B cell (primary cell): ENCODE data around the gene OR12D1. TPM values are rescaled to one million over a fixed set of nuclear protein-coding genes. Genes with fewer than 3 reads are reported as not detected.

Source experiments
- ATAC-seq: fragments of 200-7000 bp; cut with Tn5 transposase; one replicate; pipeline ENCODE4 v1.10.0; 2021; ENCODE audit warnings: low read depth, mild to moderate bottlenecking, moderate number of reproducible peaks, moderate library complexity
- CTCF ChIA-PET: fragments of 350-600 bp; sonication (Branson Sonifier 250); formaldehyde crosslinking; loops from one replicate; lab custom pipeline; 2021; ENCODE audit warnings: antibody characterized with exemption, inconsistent platforms; lab: Charles Lee
- POLR2A ChIA-PET: fragments of 350-600 bp; sonication (Branson Sonifier 250); formaldehyde crosslinking; loops from one replicate; lab custom pipeline; 2021; ENCODE audit warnings: antibody characterized with exemption; lab: Charles Lee
- DNase-seq: peaks from one replicate; pipeline ENCODE4 v3.0.0; 2013
- H2AFZ ChIP-seq: 2 replicates; pipeline ENCODE4 v1.6.1; 2012; ENCODE audit warnings: mild to moderate bottlenecking, low read depth, low read length; ENCODE audit not compliant: insufficient read depth, poor library complexity, severe bottlenecking
- H3K27ac ChIP-seq, 2 donors: 1 replicate in 1 of 2; 2 replicates in 1 of 2; pipeline ENCODE4 v1.5.1; 2012 to 2013; ENCODE audit warnings: low read length in 2 of 2, mild to moderate bottlenecking in 2 of 2, moderate library complexity in 1 of 2
- H3K27me3 ChIP-seq, 4 experiments: fragments of 200-600 bp in 1 of 4; sonication (generic) in 1 of 4; replicated peaks in 1 of 4; 1 replicate in 2 of 4; 2 replicates in 2 of 4; pipeline versions ENCODE4 v1.6.1 to v1.7.0; 2013 to 2016; ENCODE audit warnings: low read length in 3 of 4, mild to moderate bottlenecking in 2 of 4, mixed read lengths in 1 of 4, moderate library complexity in 1 of 4; ENCODE audit not compliant: insufficient read depth in 4 of 4, control insufficient read depth in 3 of 4; ENCODE audit errors: control extremely low read depth in 1 of 4
- H3K36me3 ChIP-seq, 2 experiments: replicated peaks in 1 of 2; 1 replicate in 1 of 2; 2 replicates in 1 of 2; pipeline versions ENCODE4 v1.6.1 to v1.7.1; 2013; ENCODE audit warnings: low read length in 1 of 2; ENCODE audit not compliant: insufficient read depth in 2 of 2, control insufficient read depth in 1 of 2; ENCODE audit errors: control extremely low read depth in 1 of 2, extremely low read depth in 1 of 2
- H3K4me1 ChIP-seq, 2 donors: fragments of 200-600 bp in 1 of 2; sonication (generic) in 1 of 2; 1 replicate in 1 of 2; 2 replicates in 1 of 2; pipeline versions ENCODE4 v1.5.1 to v1.6.1; 2013 to 2017; ENCODE audit warnings: low read length in 2 of 2; ENCODE audit not compliant: control insufficient read depth in 2 of 2, insufficient read depth in 2 of 2
- H3K4me2 ChIP-seq: replicated peaks from 2 replicates; pipeline ENCODE3; 2012; ENCODE audit warnings: mild to moderate bottlenecking, low read depth, low read length; ENCODE audit not compliant: poor library complexity, severe bottlenecking
- H3K4me3 ChIP-seq, 5 experiments: fragments of 200-600 bp in 1 of 5; sonication (generic) in 1 of 5; 1 replicate in 3 of 5; 2 replicates in 2 of 5; pipeline versions ENCODE4 v1.5.1 to v1.7.0; 2011 to 2016; ENCODE audit warnings: low read length in 4 of 5, mild to moderate bottlenecking in 4 of 5, low read depth in 2 of 5, control low read depth in 1 of 5, moderate library complexity in 1 of 5; ENCODE audit not compliant: insufficient read depth in 1 of 5; ENCODE audit errors: control extremely low read depth in 1 of 5, extremely low read depth in 1 of 5
- H3K79me2 ChIP-seq: fragments of 200-600 bp; sonication (generic); one replicate; pipeline ENCODE4 v1.6.0; 2016; ENCODE audit warnings: low read length; ENCODE audit not compliant: control insufficient read depth, insufficient read depth
- H3K9ac ChIP-seq: fragments of 200-600 bp; sonication (generic); 2 replicates; pipeline ENCODE4 v1.6.1; 2017; ENCODE audit warnings: mild to moderate bottlenecking, low read length, moderate library complexity
- H3K9me3 ChIP-seq, 3 donors: one replicate each; pipeline versions ENCODE4 v1.6.1 to v1.7.1; 2013; ENCODE audit warnings: low read length in 2 of 3; ENCODE audit not compliant: control insufficient read depth in 2 of 3, insufficient read depth in 1 of 3; ENCODE audit errors: control extremely low read depth in 1 of 3
- H4K20me1 ChIP-seq: 2 replicates; pipeline ENCODE4 v1.6.0; 2012; ENCODE audit warnings: mild to moderate bottlenecking, low read length; ENCODE audit not compliant: insufficient read depth, control insufficient read depth, poor library complexity, severe bottlenecking
- H3K27ac Mint-ChIP-seq: one replicate; pipeline ENCODE4 v1.8.0; 2021; ENCODE audit warnings: mixed read lengths
- H3K27me3 Mint-ChIP-seq: one replicate; pipeline ENCODE4 v1.8.0; 2021; ENCODE audit warnings: mixed read lengths
- H3K4me1 Mint-ChIP-seq: one replicate; pipeline ENCODE4 v1.8.0; 2021; ENCODE audit warnings: mixed read lengths
- H3K4me3 Mint-ChIP-seq: one replicate; pipeline ENCODE4 v1.8.0; 2021; ENCODE audit warnings: mixed read lengths
- H3K9me3 Mint-ChIP-seq: one replicate; pipeline ENCODE4 v1.8.0; 2022; ENCODE audit warnings: mixed read lengths; ENCODE audit not compliant: insufficient read depth
- CTCF ChIP-seq: fragments of 200-600 bp; IDR thresholded peaks from one replicate; pipeline ENCODE4 v1.8.0; 2022; ENCODE audit warnings: antibody characterized with exemption, mild to moderate bottlenecking
- EZH2 ChIP-seq: IDR thresholded peaks from 2 replicates; pipeline ENCODE4 v1.6.1; 2012; ENCODE audit warnings: borderline replicate concordance, low read depth, mild to moderate bottlenecking, moderate library complexity, low read length; ENCODE audit not compliant: insufficient read depth, poor library complexity, severe bottlenecking
- WGBS: methylation state at CpG from one replicate; pipeline ENCODE4 v1.1.5; 2013; ENCODE audit warnings: missing lambda C conversion rate; ENCODE audit not compliant: insufficient coverage; 5-methylcytosine and 5-hydroxymethylcytosine counted together
- intact Hi-C: fragments of 100-400 bp; cut with micrococcal nuclease; formaldehyde crosslinking; loops from one replicate; pipeline ENCODE4 v1.10.0; 2022
- polyA minus RNA-seq: library from RNA; depleted of rRNA, polyadenylated mRNA; stranded (reverse); fragments of >200 nt; gene quantifications from 2 replicates; pipeline ENCODE4 v1.2.3, GENCODE V29; 2012
- polyA plus RNA-seq: library from polyadenylated mRNA; depleted of rRNA; stranded (reverse); fragments of >200 nt; gene quantifications from 2 replicates; pipeline ENCODE4 v1.2.3, GENCODE V29; 2012
- total RNA-seq, 2 donors: library from RNA; stranded (reverse); fragments of 120-200 nt in 1 of 2; gene quantifications; 1 replicate in 1 of 2; 2 replicates in 1 of 2; pipeline versions ENCODE4 v1.2.3 to v1.2.4, GENCODE V29; 2013 to 2022

OR12D1 gene
- total RNA-seq (not detected in 2 replicates), polyA plus RNA-seq (not detected in 2 replicates), polyA minus RNA-seq (not detected in 2 replicates)
- total RNA-seq (2013): not detected

GRCh38 chr6:29414588-29414987 lies at the start of gene OR12D1:
OR12D1 (plus strand) TSS chr6:29414928.
- Mint-ChIP-seq H3K9me3 (peaks cover 7% of the 10 kb centered on the region), H3K27me3 (peaks cover 31% of the 10 kb centered on the region), H3K4me3 (no peak within 1 kb of the TSS), H3K27ac (no peak within 1 kb of the TSS), H3K4me1 (no peaks in the 10 kb centered on the region)
- Histone ChIP-seq H3K36me3 (no peaks in the 10 kb centered on the region), H3K4me2 (no peak within 1 kb of the TSS), H3K4me3 (no peak within 1 kb of the TSS), H3K9ac (no peak within 1 kb of the TSS), H3K27ac (no peak within 1 kb of the TSS), H3K79me2 (no peaks in the 10 kb centered on the region), H3K9me3 (peaks cover 0 to 6% (median 0%) of the 10 kb centered on the region in 3 donors), H2AFZ (no peak within 1 kb of the TSS), H3K4me1 (no peaks in the 10 kb centered on the region), H3K27me3 (peaks cover 0 to 3% (median 0%) of the 10 kb centered on the region in 4 experiments), H4K20me1 (no peaks in the 10 kb centered on the region)
- DNase-seq (no peak), ATAC-seq (no peak)
- intact Hi-C loops: no loop called here
- TF ChIP-seq EZH2: no peak
- no peak for TF ChIP-seq CTCF
- POLR2A ChIA-PET: no interaction called here
- CTCF ChIA-PET: no interaction called here

GRCh38 chr6:29368765-29369164 lies 46.0 kb upstream of the OR12D1 start, which contains the start of gene OR5V1:
OR5V1 (minus strand) TSS chr6:29368865; CDS start chr6:29356195, 12,670 bp downstream.
- H3K9me3 ChIP-seq: no peaks in the 10 kb centered on the region

More at GRCh38 chr6:29368765-29369164, 46.0 kb upstream of the OR12D1 start, which contains the start of gene OR5V1:
- Histone ChIP-seq H3K27ac (no peak within 1 kb of the TSS), H3K4me1 (no peaks in the 10 kb centered on the region), H2AFZ (no peak within 1 kb of the TSS), H3K27me3 (peaks cover 0 to 6% (median 2%) of the 10 kb centered on the region in 4 experiments), H3K79me2 (no peaks in the 10 kb centered on the region), H3K9ac (no peak within 1 kb of the TSS), H3K36me3 (no peaks in the 10 kb centered on the region), H3K4me3 (no peak within 1 kb of the TSS), H3K4me2 (no peak within 1 kb of the TSS), H4K20me1 (no peaks in the 10 kb centered on the region)
- DNase-seq (no peak), ATAC-seq (no peak)
- ChIA-PET CTCF (no interaction called here), POLR2A (no interaction called here)
- Mint-ChIP-seq H3K4me1 (no peaks in the 10 kb centered on the region), H3K4me3 (no peak within 1 kb of the TSS), H3K27ac (no peak within 1 kb of the TSS), H3K9me3 (peaks cover 2% of the 10 kb centered on the region), H3K27me3 (peaks cover 11% of the 10 kb centered on the region)
- WGBS: 74% methylated on average over 3 of the region's 3 CpGs
- intact Hi-C loops: no loop called here
- TF ChIP-seq CTCF: no peak
- no peak for TF ChIP-seq EZH2
